DLD1 (cell line): Measurements from ENCODE around the gene NPBWR2.
"Not testable (repeated sequence)": the region's sequence is repeated elsewhere in the genome, so short reads cannot be mapped to it uniquely, and the experiment has no call there.

Source experiments
- in situ Hi-C: cut with HindIII; loops from 2 replicates; pipeline ENCODE4 v1.10.0; 2017; ENCODE audit warnings: low sequenced_read_pairs

Gene NPBWR2

DNA sequence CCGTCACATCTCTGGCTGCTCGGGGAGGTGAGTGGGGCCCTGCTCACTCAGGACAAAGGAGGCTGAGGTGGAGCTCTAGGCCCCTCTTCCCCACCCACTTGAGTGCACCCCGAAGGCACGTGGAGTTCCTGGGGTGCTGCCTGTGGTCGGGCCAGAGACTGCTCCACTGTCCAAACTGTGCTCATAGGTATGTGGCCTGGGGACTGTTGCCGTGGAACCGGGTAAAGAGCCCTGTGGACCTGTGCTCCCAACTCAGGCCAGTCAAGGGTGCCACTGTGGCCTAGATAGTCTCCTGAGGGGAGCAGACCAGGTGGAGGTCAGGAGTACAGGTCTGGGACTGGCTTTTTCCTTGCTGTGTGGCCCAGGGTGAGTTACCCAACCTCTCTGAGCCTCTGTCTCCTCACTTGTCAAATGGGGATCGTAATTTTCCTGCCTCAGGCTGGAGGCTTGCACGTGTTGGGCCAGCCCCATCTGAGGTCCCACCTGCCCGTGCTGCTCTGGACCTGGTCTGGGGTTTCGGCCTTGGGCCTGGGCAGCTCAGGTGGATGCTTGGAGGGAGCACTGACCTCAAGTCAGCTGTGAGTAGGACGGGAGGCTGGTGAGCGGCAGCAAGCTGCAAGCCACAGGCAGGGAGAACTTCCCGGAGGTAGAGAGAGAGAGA is 12.4 kb upstream of the NPBWR2 start:
- in situ Hi-C loops: no loop called here

DNA sequence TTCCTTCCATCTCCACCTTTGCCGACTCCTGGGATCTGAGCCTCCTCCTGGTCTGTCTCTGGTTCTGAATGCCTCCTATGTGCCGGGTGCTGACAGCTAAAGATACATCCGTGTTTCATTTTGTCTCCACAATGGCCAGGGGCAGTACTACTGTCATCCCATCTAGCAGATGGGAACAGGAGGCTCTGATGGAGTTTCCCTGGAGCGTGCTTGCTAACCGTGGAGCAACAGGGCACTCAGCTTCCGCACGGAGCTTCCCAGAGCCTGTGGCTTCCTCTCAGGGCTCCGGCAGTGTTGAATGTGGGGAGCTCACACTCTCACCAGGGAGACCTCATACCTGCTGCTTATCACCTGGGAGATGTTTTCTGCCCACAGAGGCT is 11.9 kb upstream of the NPBWR2 start:
- in situ Hi-C loops: no loop called here

GRCh38 chr20:64117432-64117777 is 10.0 kb upstream of the NPBWR2 start:
- in situ Hi-C loops: not testable (repeated sequence)

DNA sequence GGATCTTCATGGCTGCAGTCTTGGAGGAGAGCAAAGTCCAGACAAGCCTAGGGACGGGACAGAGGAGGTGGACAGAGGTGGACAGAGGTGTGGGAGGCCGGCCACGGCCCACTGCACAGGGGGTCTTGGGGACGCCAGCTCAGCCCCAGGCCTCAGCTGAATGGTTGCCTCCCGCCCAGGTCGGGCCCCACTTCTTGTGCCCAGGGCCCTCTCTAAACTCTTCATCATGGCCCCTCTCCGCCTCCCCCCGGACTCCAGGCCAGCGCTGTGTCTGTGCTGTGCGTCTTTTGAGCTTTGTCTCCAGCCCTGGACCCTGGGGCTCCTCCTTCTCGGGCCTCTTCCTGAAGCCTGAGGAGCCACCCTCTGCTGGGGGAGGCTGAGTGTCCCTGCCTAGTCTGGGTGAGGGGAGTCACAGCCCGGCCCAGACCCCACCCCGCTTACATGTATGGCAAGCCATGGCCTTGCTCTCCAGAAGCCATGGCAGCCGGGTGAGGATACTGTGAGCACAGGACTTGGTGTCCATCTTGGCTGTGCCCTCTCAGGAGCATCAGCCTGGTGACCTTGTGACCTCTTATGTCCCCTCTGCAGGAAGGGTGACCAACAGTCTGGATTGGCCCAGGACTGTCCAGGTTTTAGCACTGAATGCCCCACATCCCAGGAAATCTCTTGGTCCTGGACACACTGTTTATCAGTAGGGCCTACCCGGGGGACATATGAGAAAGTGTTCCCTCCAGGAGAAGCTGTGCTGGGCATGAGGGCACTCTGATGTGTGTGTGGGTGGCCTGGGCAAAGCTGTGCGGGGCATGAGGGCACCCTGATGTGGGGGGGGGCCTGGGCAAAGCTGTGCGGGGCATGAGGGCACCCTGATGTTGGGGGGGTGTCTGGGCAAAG is 9.4 kb upstream of the NPBWR2 start:
- in situ Hi-C loops: no loop called here

DNA sequence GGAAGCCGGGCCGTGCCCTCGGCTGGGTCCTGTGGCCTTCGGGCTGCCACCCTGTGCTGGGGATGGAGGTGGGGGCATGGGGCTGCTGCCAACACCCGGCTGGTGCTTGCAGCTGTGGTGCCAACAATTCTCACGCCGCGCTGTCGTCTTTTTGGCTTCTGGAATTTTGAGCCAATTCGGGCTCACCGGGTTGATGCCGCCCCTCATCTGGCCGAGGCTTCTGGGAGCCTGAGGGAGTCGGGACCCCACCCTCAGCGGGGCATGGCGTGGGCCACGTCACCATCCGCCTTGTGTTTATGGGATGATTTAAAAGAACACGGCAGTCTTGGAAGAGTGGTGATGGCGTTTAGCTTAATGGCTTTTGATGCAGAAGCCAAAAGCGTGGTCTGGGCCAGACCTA is 8.7 kb upstream of the NPBWR2 start:
- in situ Hi-C loops: no loop called here

DNA sequence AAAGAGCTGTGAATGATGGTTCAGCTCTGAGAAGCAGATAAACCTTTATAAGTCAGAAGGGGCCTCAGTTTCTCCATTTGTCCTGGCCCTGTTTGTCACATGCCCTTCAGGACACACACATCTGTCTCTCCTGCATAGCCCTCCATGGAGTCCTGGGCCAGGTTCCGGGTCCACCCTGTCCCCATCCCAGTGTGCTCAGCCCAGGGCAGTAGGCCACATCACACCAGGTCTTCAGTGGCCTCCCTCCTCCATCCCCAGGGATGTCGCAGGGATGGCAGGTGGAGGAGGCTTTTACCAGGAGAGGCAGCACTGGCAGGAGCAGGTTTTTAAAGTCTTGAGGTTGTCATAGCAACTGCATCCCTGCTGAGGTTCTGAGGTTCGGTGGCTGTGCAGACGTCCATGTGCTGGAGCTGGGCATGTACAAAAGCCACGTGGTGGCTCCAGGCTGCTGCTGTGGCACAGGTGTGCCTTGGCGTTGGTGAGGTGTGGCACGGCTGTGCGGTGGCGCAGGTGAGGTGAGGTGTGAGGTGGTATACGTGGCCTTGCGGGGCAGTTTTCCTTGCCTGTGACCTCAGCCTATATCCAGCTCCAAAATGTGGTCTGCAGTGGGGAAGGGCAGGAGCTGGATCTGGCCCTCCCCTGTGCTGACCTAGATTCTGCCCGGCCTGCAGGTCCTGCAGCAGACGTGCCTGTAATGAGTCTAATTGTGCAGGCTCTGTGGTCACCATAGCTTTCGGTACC is 8.0 kb upstream of the NPBWR2 start:
- in situ Hi-C loops: no loop called here

DNA sequence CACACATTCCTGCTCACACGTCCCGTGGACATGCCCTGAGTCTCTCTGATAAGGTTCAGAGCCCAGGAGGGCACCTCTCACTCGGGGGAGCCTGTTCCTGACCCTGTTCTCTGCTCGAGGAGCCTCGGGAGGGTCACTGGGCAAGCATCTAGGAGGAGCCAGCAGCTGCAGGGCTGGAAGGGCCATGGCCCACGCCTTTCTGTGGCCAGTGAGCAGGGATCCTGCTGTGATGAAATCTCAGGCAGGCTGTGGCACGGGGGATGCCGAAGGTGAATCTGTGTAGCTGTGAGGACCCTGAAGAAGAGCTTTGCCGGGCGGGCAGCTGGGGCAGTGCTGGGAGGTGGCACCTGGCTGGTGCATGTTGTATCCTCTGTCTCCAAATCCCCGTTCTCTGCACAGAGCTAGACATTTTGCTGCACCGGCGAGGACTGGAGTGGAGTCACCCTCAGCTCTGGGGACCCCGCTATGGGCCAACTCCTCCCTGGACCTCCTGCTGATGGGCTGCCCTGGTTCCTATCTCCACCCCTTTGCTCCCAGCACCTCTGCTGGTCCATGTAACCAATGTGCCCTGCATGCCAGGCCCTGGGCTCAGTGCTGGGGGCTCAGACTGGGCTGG is 7.1 kb upstream of the NPBWR2 start:
- in situ Hi-C loops: no loop called here

DNA sequence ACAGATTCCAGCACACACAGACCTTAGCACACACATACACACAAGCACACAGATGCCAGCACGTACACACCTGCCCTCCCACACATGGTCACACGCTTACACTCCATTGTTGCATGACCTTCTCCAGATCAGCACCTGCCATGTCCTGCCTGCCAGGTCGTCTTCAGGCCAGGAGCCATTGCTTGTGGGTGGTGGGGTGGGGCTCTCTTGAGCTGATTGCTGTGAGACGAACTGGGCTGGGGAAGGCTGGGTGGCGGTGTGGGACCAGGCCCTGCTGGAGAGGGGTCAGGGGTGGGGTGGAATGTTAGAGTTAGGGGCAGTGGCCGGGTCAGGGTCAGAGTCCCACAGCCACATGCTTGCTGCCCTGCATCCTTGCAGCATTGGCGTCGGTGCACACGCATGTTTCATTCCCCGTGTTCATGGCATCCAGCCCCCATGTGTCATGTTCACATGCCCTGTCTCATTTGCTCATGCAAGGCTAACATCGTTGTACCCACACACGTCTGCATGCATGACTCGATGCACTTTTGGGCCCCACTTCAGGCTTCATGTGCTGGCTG is 6.5 kb upstream of the NPBWR2 start:
- in situ Hi-C loops: no loop called here

GRCh38 chr20:64113444-64113775 is 6.0 kb upstream of the NPBWR2 start:
- in situ Hi-C loops: no loop called here

DNA sequence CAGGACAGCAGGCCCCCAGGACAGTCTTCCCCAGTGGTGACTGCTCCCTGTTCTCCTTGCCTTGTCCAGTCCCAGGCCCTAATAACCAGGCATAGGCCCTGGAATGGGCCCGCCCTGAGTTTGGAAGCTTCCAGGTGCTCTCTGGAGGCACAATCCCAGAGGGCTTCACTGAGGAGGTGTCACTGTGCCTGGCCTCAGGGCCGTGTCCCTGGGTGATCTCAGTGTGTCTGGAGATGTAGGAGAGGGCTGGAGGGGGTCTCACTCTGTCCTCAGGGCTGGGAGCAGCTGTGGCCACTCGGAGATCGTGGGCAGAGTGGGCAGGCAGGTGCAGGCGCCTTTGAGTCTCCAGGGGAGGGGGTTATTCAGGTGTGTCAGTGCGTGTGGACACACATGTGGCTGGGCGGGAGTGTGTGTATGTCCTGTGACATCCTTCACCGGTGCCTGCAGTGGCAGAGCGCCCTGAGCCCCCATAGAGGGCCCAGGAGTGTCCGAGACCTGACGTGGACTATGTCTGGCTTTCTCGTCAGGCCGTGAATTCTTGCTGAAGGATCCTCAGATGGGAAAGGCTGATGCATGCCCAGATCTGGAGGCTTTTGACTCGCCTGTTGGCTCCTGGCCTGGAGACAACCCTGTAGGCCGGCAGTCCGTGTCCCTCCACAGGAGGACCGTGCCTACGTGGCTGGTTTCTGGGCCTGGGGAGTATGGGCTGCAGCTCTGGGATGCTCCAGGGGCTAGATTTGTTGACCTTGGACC is 5.5 kb upstream of the NPBWR2 start:
- in situ Hi-C loops: no loop called here

DNA sequence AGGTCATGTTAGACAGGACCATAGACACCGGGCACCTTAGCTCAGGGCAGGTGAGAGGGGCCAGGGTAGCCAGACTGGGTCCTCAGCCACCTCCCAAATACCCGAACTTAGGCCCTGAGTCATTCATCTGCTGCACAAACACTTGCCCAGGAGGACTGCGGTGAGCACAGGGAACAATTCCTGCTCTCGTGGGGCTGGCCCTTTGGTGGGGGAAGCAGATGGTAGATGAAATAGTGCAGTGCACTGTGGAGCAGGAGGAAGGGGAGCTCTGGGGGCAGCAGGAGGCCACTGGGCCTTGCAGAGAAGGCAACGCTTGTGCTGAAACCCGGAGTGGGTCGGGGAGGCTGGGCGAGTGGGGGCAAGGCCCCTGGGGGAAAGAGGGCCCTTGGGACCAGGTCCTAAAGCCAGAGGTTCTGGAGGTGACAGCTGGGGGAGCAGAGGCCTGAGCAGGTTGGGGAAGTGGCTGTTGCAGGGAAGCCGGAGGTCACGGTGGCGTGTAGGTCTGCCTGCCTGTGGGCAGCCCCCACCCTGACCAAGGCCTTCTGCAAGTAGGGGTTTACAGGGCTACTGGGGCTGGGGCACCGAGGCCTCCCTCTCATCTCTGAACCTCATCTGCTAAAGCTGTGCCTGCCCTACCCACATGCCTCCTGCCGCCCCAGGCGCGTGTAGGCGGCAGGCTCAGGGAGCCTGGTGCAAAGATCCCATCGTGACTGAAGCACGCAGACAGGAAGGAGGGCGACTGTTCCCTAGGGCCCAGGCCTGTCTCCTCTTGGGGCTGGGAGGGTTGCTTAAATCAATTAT is 4.7 kb upstream of the NPBWR2 start:
- in situ Hi-C loops: no loop called here

- in situ Hi-C loops: no loop called here
Measured at GRCh38 chr20:64110411-64111068, 3.2 kb upstream of the NPBWR2 start.

GRCh38 chr20:64109831-64110391 is 2.5 kb upstream of the NPBWR2 start:
- in situ Hi-C loops: no loop called here

GRCh38 chr20:64108731-64109681 is 1.6 kb upstream of the NPBWR2 start:
- in situ Hi-C loops: no loop called here

DNA sequence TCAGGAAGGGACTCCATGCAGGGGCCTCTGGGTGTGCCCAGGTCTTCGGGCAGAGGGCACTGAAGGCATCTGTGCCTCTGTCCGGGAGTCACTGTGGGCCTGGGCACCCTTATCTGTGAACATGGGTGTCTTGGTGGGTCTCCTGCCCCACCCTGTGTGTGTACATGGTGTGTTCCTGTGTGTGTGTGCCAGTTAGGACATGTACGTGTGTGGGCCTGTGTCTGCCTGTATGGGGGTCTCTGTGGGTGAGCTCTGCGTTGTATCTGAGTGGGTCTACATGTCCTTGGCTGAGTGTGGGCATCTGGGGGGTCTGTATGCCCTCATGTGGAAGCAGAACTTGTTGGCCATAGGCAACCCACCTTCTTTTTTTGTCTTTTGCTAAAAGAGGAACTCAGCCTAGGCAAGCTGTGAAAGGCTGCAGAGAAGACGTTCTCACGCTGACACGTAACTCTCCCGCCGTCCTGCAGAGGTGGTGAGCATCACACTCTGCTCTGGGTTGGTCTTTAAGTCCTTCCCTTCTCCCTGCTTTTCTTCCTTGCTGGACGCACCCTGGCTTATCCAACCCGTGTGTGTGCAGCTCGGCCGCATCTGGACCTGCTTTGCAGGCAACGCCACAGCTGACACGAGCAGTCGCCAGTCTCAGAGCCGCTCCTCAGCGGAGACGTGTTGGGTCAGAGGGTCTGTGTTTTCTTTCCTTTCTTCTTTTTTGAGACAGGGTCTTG is 532 bp upstream of the NPBWR2 start:
- in situ Hi-C loops: no loop called here

DNA sequence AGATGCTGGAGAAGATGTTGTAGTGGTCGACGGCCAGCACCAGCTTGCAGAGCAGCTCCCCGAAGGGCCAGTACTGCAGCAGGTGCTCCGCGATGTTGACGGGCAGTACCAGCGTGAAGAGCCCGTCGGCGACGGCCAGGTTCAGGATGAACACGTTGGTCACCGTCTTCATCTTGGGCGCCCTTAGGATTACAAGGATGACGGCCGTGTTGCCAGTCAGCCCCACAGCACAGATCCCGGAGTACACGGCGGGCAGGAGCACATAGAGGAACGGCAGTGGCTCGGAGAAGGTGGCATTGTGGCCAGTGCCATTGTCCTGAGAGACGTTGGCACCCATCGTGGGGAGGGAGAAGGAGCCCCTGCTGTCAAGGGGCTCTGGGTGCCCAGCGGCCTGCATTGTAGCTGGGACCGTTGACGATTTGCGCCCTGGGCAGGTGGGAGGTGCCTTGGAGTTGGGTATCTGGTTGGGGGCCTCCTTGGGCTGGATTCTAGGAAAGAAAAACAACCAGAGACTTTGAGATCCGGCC is 867 bp downstream of the NPBWR2 start:
- in situ Hi-C loops: no loop called here
